GM21576 (cell line): ENCODE results near the gene PSTK.

Source experiments
- ATAC-seq: cut with Tn5 transposase; IDR thresholded peaks from one replicate; pipeline ENCODE4 v1.9.1; 2021; ENCODE audit warnings: mild to moderate bottlenecking, moderate library complexity; ENCODE audit not compliant: unreplicated experiment

Gene PSTK, protein sequence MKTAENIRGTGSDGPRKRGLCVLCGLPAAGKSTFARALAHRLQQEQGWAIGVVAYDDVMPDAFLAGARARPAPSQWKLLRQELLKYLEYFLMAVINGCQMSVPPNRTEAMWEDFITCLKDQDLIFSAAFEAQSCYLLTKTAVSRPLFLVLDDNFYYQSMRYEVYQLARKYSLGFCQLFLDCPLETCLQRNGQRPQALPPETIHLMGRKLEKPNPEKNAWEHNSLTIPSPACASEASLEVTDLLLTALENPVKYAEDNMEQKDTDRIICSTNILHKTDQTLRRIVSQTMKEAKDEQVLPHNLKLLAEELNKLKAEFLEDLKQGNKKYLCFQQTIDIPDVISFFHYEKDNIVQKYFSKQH

GRCh38 chr10:122980209-122981065 is at the start of gene PSTK:
Gene PSTK, plus strand, starts transcription at chr10:122980401. Its CDS starts 79 bp downstream, at chr10:122980480.
- ATAC-seq: peak; percentile 97

GRCh38 chr10:122931088-122931906 is 48.9 kb upstream of the PSTK start:
- no peak for ATAC-seq

DNA sequence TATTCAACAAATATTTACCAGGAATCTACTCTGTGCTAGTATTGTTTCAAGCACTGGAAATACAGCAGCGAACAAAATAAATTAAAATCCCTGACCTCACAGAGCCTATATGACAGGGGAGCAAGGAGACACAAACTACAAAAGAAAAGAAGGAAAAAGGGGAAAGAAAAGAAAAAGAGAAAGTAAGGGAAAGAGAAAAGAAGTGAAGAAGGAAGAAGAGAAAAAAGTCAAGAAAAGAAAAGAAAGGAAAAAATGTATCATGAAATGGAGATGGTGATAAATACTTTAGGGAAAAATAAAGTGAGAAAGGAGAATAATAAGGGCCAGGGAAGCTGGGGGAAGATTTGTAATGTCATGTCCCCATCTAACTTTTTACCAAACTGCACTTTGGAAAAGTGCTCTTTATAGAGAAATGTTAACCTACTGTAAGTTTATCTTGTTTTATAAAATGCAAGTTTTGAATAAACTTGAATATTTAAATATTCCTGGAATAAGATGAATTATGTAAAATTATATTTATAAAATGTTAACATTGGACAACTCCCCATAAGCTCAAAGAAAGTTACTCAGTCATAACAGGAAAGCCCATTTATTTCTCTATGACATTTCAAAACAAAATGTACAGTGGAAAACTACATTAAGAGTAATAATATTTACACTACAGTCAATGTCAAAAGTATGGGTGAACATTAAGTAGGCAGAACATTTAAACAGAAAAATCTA is 40.9 kb upstream of the PSTK start:
- no peak for ATAC-seq

DNA sequence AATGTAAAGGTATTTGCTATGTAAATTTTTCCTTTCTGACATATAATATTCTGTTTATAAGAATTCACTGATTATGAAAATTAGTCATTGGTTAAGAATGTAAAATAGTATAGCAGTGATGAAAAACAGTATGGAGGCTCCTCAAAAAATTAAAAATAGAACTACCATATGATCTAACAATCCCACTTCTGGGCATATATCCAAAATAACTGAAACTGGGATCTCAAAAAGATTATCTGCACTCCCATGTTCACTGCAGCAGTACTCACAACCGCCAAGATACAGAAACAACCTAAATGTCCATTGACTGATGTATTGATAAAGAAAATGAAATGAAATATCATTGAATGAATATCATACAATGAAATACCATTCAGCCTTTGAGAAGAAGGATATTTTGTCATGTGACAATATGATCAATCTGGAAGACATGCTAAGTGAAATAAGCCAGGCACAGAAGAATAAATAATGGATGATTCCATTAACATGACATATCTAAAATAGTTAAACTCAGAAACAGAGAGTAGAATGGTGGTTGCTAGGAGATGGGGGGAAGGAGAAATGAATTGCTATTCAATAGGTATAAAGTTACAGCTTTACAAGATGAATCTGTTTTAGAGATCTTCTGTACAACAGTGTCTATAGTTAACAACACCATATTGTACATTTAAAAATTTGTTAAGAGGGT is 40.2 kb upstream of the PSTK start:
- ATAC-seq: no peak

DNA sequence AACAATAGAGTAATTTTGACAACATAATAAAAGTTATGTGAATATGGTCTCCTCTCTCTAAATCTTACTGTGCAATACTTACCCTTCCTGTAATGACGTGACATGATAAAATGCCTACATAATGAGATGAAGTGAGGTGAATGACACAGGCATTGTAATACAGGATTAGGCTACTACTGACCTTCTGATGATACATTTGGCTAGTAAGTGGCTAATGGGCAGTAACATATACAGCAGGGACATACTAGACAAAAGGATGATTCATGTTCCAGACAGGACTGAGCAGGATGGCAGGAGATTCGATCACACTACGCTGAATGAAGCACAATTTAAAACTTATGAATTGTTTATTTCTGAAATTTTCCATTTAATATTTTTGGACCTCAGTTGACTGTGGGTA is 30.9 kb upstream of the PSTK start:
- no peak for ATAC-seq

DNA sequence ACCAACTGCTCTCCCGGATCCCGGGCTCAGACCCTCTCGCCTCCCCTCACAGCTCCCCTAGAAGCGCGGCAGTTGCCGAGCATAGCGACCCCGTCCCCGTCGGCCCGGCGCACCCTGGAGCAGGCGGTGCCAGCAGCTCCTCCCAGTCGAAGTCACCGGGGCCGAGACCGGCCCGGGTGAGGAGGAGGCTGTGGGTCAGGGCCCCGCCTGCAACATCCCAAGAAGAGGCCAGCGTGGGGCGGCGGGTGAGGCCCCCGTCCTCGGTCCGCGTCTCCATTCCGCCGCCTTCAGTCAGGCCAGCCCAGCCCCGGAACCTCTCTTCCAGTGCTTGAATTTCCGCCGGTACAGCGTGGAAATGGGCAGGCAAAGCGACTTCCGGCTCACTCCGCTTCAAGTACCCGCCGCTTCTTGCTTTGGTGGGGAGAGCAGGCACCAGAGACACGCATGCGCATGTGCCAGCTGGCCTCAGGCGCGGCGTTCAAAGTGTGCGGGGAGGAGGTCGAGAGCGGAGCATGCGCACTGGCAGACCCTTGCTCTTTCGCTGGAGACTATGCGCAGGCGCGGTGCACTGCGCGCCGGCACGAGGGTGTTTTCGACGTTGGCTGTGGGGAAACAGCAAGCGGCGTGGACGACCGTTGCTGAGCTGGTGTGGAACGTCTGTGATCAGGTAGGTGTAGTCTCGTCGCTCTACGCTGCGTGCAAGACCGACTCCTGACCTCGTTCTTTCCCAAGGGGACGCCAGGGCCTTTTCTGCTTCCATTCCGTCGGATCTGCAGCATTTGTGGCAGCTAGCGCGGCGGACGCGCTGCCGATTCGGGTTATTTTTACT is 26.1 kb upstream of the PSTK start, which contains the start of gene C10orf88:
TSS of gene C10orf88 (minus strand) at position 326 of the 829 bp plus-strand sequence. CDS start at position 277, 49 bp downstream.
- ATAC-seq: peak; percentile 97

DNA sequence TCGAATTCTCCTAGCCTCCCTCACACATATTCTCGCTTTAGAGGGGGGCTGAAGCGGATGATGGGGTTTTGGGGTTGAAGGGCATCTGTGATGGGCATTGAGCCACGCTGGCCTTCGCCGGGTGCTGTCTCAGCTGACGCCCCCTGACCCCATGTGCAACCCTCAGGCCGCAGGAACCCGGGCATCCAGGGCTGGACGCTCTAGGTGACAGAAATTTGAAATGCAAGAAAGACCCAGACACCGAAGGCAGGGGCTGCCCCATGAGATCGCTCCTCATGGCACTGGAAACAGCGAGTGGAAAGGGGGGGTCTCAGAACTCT is 25.5 kb upstream of the PSTK start:
- ATAC-seq: no peak

DNA sequence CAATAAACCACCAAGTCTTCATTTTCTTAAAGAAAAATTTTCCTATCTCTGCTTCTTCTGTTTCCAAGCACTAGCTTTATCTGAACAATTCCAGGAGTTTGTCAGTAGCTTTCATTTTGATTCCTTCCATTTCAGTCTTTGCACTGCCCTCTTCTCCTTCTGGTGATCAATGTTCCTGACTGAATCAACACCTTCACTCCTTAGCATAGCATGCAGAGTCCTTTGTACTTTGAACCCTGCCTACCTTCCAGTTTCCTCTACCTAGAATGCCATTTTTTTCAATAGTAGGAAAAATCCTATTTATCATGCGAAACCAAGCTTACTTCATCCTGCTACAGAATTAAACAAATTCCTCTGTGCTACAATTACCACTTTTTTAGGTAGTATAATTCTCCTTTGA is 24.3 kb upstream of the PSTK start:
- no peak for ATAC-seq

- ATAC-seq: no peak
Observed at GRCh38 chr10:122957474-122957873, 22.7 kb upstream of the PSTK start.

GRCh38 chr10:122962405-122962804 is 17.8 kb upstream of the PSTK start:
- ATAC-seq: no peak

DNA sequence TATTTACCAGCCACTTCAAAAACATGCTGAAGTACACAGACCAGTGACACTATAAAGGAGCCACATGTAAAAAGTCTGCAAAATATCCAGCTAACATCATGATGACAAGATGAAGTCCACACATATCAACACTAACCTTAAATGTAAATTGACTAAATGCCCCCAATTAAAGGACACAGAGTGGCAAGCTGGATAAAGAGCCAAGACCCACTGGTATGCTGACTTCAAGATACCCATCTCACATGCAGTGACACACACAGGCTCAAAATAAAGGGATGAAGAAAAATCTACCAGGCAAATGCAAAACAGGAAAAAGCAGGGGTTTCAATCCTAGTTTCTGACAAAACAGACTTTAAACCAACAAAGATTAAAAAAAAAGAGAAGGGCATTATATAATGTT is 13.3 kb upstream of the PSTK start:
- no peak for ATAC-seq

DNA sequence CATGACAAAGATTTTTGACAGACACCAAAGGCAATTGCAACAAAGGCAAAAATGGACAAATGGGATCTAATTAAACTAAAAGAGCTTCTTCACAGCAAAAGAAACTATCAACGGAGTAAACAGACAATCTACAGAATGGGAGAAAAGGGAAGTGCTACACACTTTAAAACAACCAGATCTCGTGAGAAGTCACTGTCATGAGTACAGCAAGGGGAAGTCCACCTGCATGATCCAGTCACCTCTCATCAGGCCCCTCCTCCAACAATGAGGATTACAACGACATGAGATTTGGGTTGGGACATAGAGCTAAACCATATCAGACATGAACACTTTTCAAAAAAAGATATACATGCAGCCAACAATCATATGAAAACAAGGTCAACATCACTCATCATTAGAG is 11.5 kb upstream of the PSTK start:
- no peak for ATAC-seq

GRCh38 chr10:122974023-122974422 is 6.2 kb upstream of the PSTK start:
- ATAC-seq: no peak

DNA sequence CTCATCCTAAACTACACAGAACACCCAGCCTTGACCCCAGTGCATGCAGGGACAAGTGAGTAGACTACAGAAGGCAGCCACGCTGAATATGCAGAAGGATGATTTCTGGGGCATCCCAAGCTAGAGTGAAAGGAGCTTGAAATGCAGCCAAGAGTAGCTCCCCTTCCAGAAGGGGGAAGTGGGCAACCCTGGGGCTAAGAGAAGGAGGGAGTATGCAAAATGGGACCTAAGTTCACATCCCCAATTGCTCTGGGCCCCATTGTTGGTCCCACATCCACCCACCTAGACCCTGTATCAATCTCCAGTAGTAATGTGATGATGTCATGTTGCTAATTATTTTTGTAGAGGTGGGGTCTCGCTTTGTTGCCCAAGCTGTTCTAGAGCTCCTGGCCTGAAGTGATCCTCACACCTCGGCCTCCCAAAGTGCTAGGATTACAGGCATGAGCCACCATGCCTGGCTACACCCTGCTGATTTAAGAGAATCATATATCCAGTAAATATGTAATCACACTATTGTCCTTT is 5.6 kb upstream of the PSTK start:
- ATAC-seq: no peak

GRCh38 chr10:122981066-122981464 is 864 bp downstream of the PSTK start:
- no peak for ATAC-seq

DNA sequence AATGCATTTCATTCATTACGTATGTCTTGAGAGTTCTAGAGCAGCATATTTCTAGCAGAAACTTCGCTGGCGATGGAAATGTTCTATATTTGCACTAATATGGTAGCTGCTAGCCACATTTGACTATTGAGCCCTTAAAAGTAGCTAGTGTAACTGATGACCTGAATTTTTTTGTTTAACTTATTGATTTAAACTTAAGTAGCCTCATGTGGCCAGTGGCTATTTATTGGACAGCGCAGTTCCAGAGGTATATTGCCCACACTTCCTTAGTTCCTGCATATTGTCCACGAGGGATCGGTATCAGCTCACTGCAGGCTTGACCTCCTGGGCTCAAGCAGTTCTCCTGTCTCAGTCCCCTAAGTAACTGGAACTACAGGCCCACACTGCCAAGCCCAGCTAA is 3.7 kb downstream of the PSTK start:
- no peak for ATAC-seq

- ATAC-seq: no peak
Observed at GRCh38 chr10:122984708-122985107, 4.5 kb downstream of the PSTK start.

GRCh38 chr10:122986335-122986734 is 6.1 kb downstream of the PSTK start:
- ATAC-seq: no peak

GRCh38 chr10:122988501-122988900 is 8.3 kb downstream of the PSTK start:
- no peak for ATAC-seq
